Stimulated activated naive CD4-positive, alpha-beta T cell treated with Interleukin-2 at 50 U/mL for 16 hours (primary cell): ENCODE results near the gene DMRTC1.
"Not testable (repeated sequence)": the region's sequence is repeated elsewhere in the genome, so short reads cannot be mapped to it uniquely, and the experiment has no call there.

ENCODE experiments used
- DNase-seq: peaks from one replicate; lab custom pipeline; 2025; lab: John Stamatoyannopoulos, UW

The DMRTC1 gene

DNA sequence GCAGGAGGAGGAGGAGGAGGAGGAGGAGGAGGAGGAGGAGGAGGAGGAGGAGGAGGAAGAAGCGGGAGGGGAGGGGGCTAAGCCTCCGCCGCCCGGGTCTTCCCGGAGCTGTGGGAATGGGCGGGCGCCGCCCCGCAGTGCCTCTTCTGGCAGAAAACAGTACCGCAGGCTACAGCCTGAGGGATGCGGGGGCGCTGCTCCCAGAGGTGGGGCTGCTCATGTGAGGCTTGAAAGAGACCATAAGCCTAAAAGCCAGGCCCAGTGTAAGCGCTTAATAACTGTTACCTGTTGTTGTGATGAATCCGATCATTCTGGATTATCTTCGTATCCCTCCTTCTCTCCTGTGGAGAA lies at the start of gene DMRTC1:
DMRTC1 (minus strand) TSS at position 19 of the 351 bp plus-strand sequence. CDS start 68,143 bp downstream, outside the sequence.
- not testable (repeated sequence) for DNase-seq

DNA sequence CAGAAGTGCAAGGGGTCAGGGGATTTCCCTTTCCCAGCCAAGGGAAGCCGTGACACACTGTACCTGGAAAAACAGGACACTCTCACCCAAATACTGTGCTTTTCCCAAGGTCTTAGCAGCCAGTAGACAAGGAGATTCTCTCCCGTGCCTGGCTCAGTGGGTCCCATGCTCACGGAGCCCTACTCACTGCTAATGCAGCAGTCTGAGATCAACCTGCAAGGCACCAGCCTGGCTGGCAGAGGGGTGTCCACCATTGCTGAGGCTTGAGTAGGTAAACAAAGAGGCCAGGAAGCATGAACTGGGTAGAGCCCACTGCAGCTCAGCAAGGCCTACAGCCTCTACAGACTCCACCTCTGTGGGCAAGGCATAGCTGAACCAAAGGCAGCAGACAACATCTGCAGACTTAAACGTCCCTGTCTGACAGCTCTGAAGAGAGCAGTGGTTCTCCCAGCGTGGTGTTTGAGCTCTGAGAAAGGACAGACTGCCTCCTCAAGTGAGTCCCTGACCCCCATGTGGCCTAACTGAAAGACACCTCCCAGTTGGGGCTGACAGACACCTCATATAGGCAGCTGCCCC lies 37.3 kb upstream of the DMRTC1 start:
- DNase-seq, result not testable (repeated sequence)

DNA sequence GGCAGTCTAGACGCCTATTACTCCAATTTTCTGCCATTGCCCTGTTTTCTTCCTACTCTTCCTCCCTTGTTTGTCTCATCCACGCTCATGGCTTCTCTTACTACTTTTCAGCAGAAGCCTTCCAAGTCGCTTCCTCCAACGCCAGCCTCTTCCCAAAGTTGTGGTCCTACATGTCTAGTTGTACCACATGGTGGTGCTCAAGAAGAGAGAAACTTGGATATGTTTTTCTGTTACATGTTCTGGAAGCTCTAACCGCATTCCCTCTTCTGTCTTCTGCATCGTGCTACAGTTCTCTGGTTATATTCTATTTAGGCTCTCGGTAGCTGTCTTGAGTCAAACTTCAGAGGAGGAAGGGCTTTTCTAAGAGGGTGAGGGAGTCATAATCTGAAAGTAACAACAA lies 31.2 kb upstream of the DMRTC1 start:
- not testable (repeated sequence) for DNase-seq

GRCh38 chrX:72971859-72972258 lies 28.2 kb upstream of the DMRTC1 start:
- DNase-seq, result not testable (repeated sequence)

DNA sequence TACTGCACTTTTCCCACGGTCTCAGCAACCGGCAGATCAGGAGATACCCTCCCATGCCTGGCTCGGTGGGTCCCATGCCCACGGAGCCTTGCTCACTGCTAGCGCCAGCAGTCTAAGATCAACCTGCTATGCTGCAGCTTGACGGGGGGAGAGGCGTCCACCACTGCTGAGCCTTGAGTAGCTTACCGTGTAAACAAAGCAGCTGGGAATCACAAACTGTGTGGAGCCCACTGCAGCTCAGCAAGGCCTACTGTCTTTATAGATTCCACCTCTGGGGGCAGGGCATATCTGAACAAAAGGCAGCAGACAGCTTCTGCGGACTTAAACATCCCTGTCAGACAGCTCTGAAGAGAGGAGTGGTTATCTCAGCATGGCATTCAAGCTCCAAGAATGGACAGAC lies 16.3 kb upstream of the DMRTC1 start:
- DNase-seq, result not testable (repeated sequence)

DNA sequence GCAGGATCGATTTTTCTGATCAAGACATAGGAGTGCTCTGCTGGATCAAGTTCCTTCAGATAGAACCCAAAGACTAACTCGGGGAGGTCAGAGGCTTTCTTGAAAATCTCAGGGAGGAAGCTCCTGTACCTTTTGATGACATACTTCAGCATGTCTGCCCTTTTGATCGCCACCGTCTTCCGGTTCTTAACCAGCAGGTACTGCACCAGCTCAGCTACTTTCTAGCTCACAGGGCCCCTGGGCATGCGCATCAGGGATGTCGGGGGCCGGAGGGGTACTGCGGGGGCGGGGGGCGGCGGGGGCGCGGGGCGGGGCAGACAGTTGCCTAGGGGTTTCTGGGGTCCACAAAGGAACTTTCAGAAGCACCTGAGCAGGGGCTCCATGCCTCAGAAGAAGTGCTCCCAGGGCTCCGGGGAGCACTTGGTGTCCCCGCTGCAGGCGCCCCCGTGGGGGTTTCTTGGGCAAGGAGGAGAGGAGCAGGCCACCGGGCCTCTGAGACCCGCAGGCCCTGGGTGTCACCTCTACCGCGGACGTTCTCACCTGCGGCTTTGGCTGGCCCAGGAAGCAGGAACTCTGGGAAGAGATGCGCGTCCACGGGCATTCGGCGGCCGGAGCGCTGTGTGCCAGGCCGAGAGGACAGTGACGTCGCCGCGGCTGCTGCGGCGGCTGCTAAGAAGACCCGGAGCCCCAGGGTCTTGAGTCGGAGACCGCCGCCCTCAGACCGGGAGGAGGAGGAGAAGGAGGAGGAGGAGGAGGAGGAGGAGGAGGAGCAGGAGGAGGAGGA lies 410 bp downstream of the DMRTC1 start:
- DNase-seq, result not testable (repeated sequence)

GRCh38 chrX:72942272-72942671 lies 1.4 kb downstream of the DMRTC1 start:
- DNase-seq, result not testable (repeated sequence)

GRCh38 chrX:72937906-72938305 lies 5.7 kb downstream of the DMRTC1 start, which contains the start of gene FAM236A:
FAM236A (plus strand) TSS chrX:72938206; CDS start chrX:72938263, 57 bp downstream.
- not testable (repeated sequence) for DNase-seq

DNA sequence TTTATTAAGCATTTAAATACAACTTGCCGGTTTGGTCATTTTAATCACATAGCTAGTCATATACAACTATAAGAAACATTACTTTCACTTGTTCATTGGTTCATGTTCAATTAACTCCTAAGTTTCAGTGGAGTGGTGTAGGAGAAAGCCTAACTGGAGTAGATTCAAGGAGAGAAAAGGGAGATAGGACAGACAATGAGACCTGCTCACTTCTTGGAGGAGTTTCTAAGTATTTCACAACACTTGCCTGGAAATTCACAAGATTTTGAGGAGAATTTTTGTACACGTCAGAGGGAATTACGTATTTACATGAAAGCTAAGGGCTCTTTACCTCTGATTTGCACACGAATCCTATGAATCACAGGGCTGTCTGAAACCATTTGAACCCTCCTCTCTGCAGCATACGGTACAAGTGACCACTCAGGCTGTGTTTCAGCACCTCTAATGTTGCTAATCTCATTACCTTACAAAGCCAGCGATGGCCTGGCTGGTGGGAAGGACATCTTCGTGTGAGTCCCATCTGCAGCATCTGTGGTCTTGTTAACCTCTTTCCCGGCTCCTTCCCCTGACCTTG lies 6.7 kb downstream of the DMRTC1 start:
- DNase-seq, result not testable (repeated sequence)

GRCh38 chrX:72936455-72936854 lies 7.2 kb downstream of the DMRTC1 start:
- DNase-seq, result not testable (repeated sequence)

DNA sequence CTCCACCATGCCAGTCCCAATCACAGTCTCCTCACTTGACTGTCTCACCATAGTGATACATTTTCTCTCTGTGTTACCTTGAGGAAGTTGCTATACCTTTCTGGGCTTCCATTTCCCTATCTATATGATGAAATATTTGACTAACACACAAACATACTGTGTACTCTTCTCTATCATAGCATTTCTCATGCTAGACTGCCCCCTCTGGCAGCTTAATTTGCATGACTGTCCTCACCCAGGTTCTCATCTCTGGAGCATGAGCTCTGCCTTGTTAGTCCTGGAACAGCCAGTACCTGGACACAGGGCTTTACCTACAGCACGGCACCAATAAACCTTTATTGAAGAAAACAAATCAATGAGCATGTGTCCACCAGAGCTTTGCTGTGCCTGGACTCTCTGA lies 11.4 kb downstream of the DMRTC1 start:
- DNase-seq, result not testable (repeated sequence)

GRCh38 chrX:72916096-72916495 lies 27.5 kb downstream of the DMRTC1 start:
- not testable (repeated sequence) for DNase-seq

- not testable (repeated sequence) for DNase-seq
Measured at GRCh38 chrX:72912315-72912714, 31.3 kb downstream of the DMRTC1 start, which contains the start of gene FAM236C. FAM236C (plus strand) TSS chrX:72912615; CDS start chrX:72912715, 100 bp downstream.

GRCh38 chrX:72889740-72890139 lies 53.9 kb downstream of the DMRTC1 start:
- DNase-seq, result not testable (repeated sequence)

DNA sequence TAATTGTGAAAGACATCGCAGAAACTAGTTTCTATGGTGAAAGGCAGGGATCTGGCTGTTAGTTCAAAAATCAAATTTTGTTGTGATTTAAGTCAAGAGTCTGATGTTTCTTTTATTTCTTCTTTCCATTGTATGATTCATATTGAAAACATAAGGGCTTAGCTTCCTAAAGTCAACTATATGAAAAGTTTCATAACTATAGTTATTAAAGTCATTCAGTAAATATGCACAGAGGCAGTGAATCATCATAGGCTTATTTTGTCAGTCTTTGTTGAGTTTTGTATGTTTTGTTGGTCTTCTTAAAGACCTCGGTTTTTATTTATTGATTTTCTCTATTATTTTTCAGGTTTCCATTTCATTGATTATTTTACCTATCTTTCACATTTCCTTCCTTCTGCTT lies 60.7 kb downstream of the DMRTC1 start:
- DNase-seq, result not testable (repeated sequence)

- not testable (repeated sequence) for DNase-seq
Measured at GRCh38 chrX:72837532-72837931, 106.1 kb downstream of the DMRTC1 start.

DNA sequence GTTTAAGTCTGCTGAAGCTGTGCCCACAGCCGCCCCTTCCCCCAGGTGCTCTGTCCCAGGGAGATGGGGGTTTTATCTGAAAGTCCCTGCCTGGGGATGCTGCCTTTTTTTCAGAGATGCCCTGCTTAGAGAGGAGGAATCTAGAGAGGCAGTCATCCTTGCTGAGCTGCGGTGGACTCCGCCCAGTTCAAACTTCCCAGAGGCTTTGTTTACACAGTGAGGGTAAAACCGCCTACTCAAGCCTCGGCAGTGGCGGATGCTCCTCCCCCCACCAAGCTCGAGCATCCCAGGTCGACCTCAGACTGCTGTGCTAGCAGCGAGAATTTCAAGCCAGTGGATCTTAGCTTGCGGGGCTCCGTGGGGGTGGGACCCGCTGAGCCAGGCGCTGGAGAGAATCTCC lies 112.9 kb downstream of the DMRTC1 start:
- not testable (repeated sequence) for DNase-seq
